Thoracic aorta (tissue), 2 donors: ENCODE data around the gene MED12L. TPM values are rescaled to one million over a fixed set of nuclear protein-coding genes. Genes with fewer than 3 reads are reported as not detected.
"Not testable (repeated sequence)": the region's sequence is repeated elsewhere in the genome, so short reads cannot be mapped to it uniquely, and the experiment has no call there.

ENCODE experiments used
- ATAC-seq: fragments of 150-250 bp; one replicate; pipeline ENCODE4 v1.8.0; 2017; ENCODE audit warnings: low read depth; ENCODE audit not compliant: insufficient number of reproducible peaks, low FRiP score
- DNase-seq: peaks from one replicate; pipeline ENCODE4 v3.0.0-alpha.2; 2020; ENCODE audit warnings: low spot score
- H3K27ac ChIP-seq, 2 donors: fragments of 200-600 bp; sonication (generic); 1 replicate in 1 of 2; 2 replicates in 1 of 2; pipeline ENCODE4 v1.5.1; 2016; ENCODE audit warnings: mild to moderate bottlenecking in 2 of 2, moderate library complexity in 2 of 2
- H3K27me3 ChIP-seq: fragments of 200-600 bp; sonication (generic); replicated peaks from 2 replicates; pipeline ENCODE4 v1.6.0; 2016; ENCODE audit warnings: mild to moderate bottlenecking; ENCODE audit not compliant: insufficient read depth
- H3K36me3 ChIP-seq: fragments of 200-600 bp; sonication (generic); one replicate; pipeline ENCODE4 v1.5.1; 2016
- H3K4me1 ChIP-seq, 2 donors: fragments of 200-600 bp; sonication (generic); 1 replicate in 1 of 2; 2 replicates in 1 of 2; pipeline versions ENCODE4 v1.5.1 to v1.6.0; 2016; ENCODE audit warnings: low read depth in 2 of 2, mild to moderate bottlenecking in 1 of 2; ENCODE audit not compliant: control insufficient read depth in 1 of 2
- H3K4me3 ChIP-seq: fragments of 200-600 bp; sonication (generic); 2 replicates; pipeline ENCODE4 v1.5.1; 2016; ENCODE audit warnings: mild to moderate bottlenecking
- H3K9me3 ChIP-seq: fragments of 200-600 bp; sonication (generic); 2 replicates; pipeline ENCODE4 v1.5.1; 2016
- CTCF ChIP-seq: fragments of 200-600 bp; sonication (generic); IDR thresholded peaks from one replicate; pipeline ENCODE4 v1.5.1; 2019; ENCODE audit warnings: antibody characterized with exemption
- total RNA-seq, 2 donors: library from RNA; depleted of rRNA; stranded (reverse); fragments of >200 nt; gene quantifications; one replicate each; pipeline versions ENCODE4 v1.1.0 to v1.2.3, GENCODE V29; 2016

The MED12L gene
- total RNA-seq, 2 donors from 2014 or later = 0.27 to 2.0 TPM

- H3K27ac ChIP-seq = no peak overlapping the region
- no peak overlapping the region for H3K4me3 ChIP-seq
- no peak for DNase-seq
- no peaks in the 10 kb centered on the region for H3K36me3 ChIP-seq
- TF ChIP-seq CTCF = no peak
- no peaks in the 10 kb centered on the region for H3K27me3 ChIP-seq
- no peaks in the 10 kb centered on the region for H3K4me1 ChIP-seq
- no peak for ATAC-seq
- no peaks in the 10 kb centered on the region for H3K9me3 ChIP-seq
These were observed 300.6 kb downstream of the MED12L start for GRCh38 chr3:151386056-151386455.

GRCh38 chr3:151387432-151387831 lies 302.0 kb downstream of the MED12L start:
- no peak for ATAC-seq
- no peaks in the 10 kb centered on the region for H3K27me3 ChIP-seq
- no peak for TF ChIP-seq CTCF
- H3K4me3 ChIP-seq = no peak overlapping the region
- no peak overlapping the region for H3K27ac ChIP-seq
- no peak for DNase-seq
- no peaks in the 10 kb centered on the region for H3K9me3 ChIP-seq
- H3K36me3 ChIP-seq = no peaks in the 10 kb centered on the region
- no peaks in the 10 kb centered on the region for H3K4me1 ChIP-seq

GRCh38 chr3:151387842-151388241 lies 302.4 kb downstream of the MED12L start:
- no peak for TF ChIP-seq CTCF
- no peaks in the 10 kb centered on the region for H3K36me3 ChIP-seq
- ATAC-seq = no peak
- H3K9me3 ChIP-seq = no peaks in the 10 kb centered on the region
- no peak overlapping the region for H3K4me3 ChIP-seq
- no peak overlapping the region for H3K27ac ChIP-seq
- DNase-seq = no peak
- no peaks in the 10 kb centered on the region for H3K4me1 ChIP-seq
- no peaks in the 10 kb centered on the region for H3K27me3 ChIP-seq

GRCh38 chr3:151391720-151392119 lies 306.3 kb downstream of the MED12L start:
- no peaks in the 10 kb centered on the region for H3K36me3 ChIP-seq
- H3K9me3 ChIP-seq = no peaks in the 10 kb centered on the region
- ATAC-seq (no peak), DNase-seq (no peak)
- no peaks in the 10 kb centered on the region for H3K27me3 ChIP-seq
- H3K27ac ChIP-seq = no peak overlapping the region
- H3K4me1 ChIP-seq = no peaks in the 10 kb centered on the region
- H3K4me3 ChIP-seq = no peak overlapping the region
- TF ChIP-seq CTCF = no peak

- not testable (repeated sequence) for H3K27ac ChIP-seq, H3K9me3 ChIP-seq, DNase-seq, H3K4me3 ChIP-seq, H3K36me3 ChIP-seq, ATAC-seq, H3K27me3 ChIP-seq, H3K4me1 ChIP-seq
These were observed 306.7 kb downstream of the MED12L start for GRCh38 chr3:151392191-151392590.

- H3K36me3 ChIP-seq = no peaks in the 10 kb centered on the region
- no peak for TF ChIP-seq CTCF
- H3K4me3 ChIP-seq = no peak overlapping the region
- no peaks in the 10 kb centered on the region for H3K4me1 ChIP-seq
- no peaks in the 10 kb centered on the region for H3K9me3 ChIP-seq
- H3K27me3 ChIP-seq = no peaks in the 10 kb centered on the region
- ATAC-seq (no peak), DNase-seq (no peak)
- H3K27ac ChIP-seq = no peak overlapping the region
These were observed 307.8 kb downstream of the MED12L start for GRCh38 chr3:151393146-151393830.
